Sigmoid colon (tissue), 7 donors: Measurements from ENCODE around the gene BTG3. TPM values are rescaled to one million over a fixed set of nuclear protein-coding genes. Genes with fewer than 3 reads are reported as not detected.

Experiments
- DNase-seq: peaks from one replicate; pipeline ENCODE4 v3.0.0-alpha.2; 2019
- H3K27ac ChIP-seq, 4 donors: fragments of 200-600 bp; sonication (generic); one replicate each; pipeline ENCODE4 v1.5.1; 2016 to 2019; ENCODE audit warnings: mild to moderate bottlenecking in 1 of 4
- H3K27me3 ChIP-seq, 3 donors: fragments of 200-600 bp; sonication (generic); one replicate each; pipeline ENCODE4 v1.5.1; 2019; ENCODE audit warnings: mild to moderate bottlenecking in 1 of 3
- H3K36me3 ChIP-seq, 4 donors: fragments of 200-600 bp; sonication (generic); one replicate each; pipeline ENCODE4 v1.5.1; 2016 to 2019
- H3K4me1 ChIP-seq, 4 donors: fragments of 200-600 bp; sonication (generic); one replicate each; pipeline ENCODE4 v1.5.1; 2017 to 2019
- H3K4me3 ChIP-seq, 4 donors: fragments of 200-600 bp; sonication (generic); one replicate each; pipeline ENCODE4 v1.5.1; 2017 to 2019; ENCODE audit warnings: mild to moderate bottlenecking in 2 of 4, moderate library complexity in 1 of 4
- H3K9me3 ChIP-seq, 4 donors: fragments of 200-600 bp in 3 of 4; sonication (generic) in 3 of 4; one replicate each; pipeline versions ENCODE4 v1.5.1 to v1.6.1; 2013 to 2019
- EP300 ChIP-seq, 4 donors: sonication (generic); formaldehyde crosslinking; IDR thresholded peaks; one replicate each; pipeline ENCODE4 v1.6.1; 2017; ENCODE audit warnings: antibody characterized with exemption in 4 of 4
- POLR2A ChIP-seq, 2 donors: fragments of 450-650 bp; IDR thresholded peaks; one replicate each; pipeline ENCODE4 v1.6.1; 2016; ENCODE audit warnings: antibody characterized with exemption in 2 of 2, mild to moderate bottlenecking in 2 of 2, moderate library complexity in 2 of 2
- POLR2AphosphoS5 ChIP-seq, 4 donors: sonication (generic); formaldehyde crosslinking; IDR thresholded peaks; one replicate each; pipeline ENCODE4 v1.6.1; 2017; ENCODE audit warnings: antibody characterized with exemption in 4 of 4
- WGBS, 2 donors: extraction: QIAGEN DNeasy Blood & Tissue Kit; methylation state at CpG; one replicate each; pipeline ENCODE4 v1.1.7; 2013; 5-methylcytosine and 5-hydroxymethylcytosine counted together
- intact Hi-C: fragments of 100-400 bp; cut with DNase I; formaldehyde crosslinking; loops from one replicate; pipeline ENCODE4 v1.15.1; 2023
- polyA plus RNA-seq, 3 donors: library from polyadenylated mRNA; stranded (reverse); fragments of 200-250 nt; gene quantifications; one replicate each; pipeline ENCODE4 v1.2.3, GENCODE V29; 2013
- small RNA-seq, 3 donors: library from RNA; depleted of rRNA; stranded (forward); fragments of <200 nt; gene quantifications; one replicate each; pipeline ENCODE3, GENCODE V24; 2016
- total RNA-seq, 4 donors: library from RNA; depleted of rRNA; stranded (reverse); fragments of >200 nt; gene quantifications; one replicate each; pipeline ENCODE4 v1.1.0, GENCODE V29; 2016
- TF ChIP-seq, protein P1 (sequence below), 4 experiments: fragments of 450-650 bp in 3 of 4; fragments of 200-600 bp in 1 of 4; IDR thresholded peaks; one replicate each; pipeline ENCODE4 v1.5.1; 2016 to 2019; ENCODE audit warnings: antibody characterized with exemption in 4 of 4, mild to moderate bottlenecking in 3 of 4, moderate library complexity in 2 of 4
- donor health status: healthy with polysubstance abuse.
- donor health status: Bipolar disorder and iron deficiency.
- donor health status: healthy.

The BTG3 gene
- total and polyA plus RNA-seq, 7 donors: 19.0 to 115 (median 36.1) TPM

DNA sequence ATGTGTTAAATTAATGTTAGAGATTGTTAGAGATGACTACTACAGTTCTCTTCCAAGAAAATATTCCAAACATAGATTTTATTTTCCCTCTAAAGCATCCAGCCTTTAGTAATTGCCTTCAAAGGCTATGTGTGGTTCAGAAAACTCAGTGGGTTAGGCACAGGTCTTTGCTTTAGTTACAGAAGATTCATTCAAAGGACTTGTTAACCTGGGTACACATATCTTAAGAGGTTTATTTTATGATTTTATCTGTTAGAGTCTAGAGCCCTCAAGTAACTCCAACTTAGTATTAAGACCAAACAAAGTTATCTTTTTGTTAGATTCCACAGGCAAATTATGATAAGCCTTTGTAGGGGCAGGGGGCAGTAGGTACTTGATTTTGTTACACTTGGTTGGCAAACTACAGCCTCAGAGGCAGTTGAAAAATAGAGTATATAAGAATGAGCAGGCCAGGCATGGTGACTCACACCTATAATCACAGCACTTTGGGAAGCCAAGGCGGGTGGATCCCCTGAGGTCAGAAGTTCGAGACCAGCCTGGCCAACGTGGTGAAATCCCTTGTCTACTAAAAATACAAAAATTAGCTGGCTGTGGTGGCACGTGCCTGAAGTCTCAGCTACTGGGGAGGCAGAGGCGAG lies 61.9 kb downstream of the BTG3 start:
- H3K4me1 ChIP-seq: peaks cover 0 to 8% (median 0%) of the 10 kb centered on the region in 4 donors
- H3K4me3 ChIP-seq: no peak overlapping the region
- WGBS, 2 donors: 73 to 81% methylated on average over 5 of the region's 5 CpGs
- no peaks in the 10 kb centered on the region for H3K36me3 ChIP-seq
- no peak for DNase-seq
- TF ChIP-seq POLR2AphosphoS5 (IDR thresholded peaks at IDR 0.05): no peak
- TF ChIP-seq, protein P1, sequence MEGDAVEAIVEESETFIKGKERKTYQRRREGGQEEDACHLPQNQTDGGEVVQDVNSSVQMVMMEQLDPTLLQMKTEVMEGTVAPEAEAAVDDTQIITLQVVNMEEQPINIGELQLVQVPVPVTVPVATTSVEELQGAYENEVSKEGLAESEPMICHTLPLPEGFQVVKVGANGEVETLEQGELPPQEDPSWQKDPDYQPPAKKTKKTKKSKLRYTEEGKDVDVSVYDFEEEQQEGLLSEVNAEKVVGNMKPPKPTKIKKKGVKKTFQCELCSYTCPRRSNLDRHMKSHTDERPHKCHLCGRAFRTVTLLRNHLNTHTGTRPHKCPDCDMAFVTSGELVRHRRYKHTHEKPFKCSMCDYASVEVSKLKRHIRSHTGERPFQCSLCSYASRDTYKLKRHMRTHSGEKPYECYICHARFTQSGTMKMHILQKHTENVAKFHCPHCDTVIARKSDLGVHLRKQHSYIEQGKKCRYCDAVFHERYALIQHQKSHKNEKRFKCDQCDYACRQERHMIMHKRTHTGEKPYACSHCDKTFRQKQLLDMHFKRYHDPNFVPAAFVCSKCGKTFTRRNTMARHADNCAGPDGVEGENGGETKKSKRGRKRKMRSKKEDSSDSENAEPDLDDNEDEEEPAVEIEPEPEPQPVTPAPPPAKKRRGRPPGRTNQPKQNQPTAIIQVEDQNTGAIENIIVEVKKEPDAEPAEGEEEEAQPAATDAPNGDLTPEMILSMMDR (IDR thresholded peaks at IDR 0.05): no peak
- TF ChIP-seq POLR2A (IDR thresholded peaks at IDR 0.05): no peak
- no peak for TF ChIP-seq EP300 (IDR thresholded peaks at IDR 0.05)
- no peaks in the 10 kb centered on the region for H3K9me3 ChIP-seq
- intact Hi-C loops: no loop called here
- no peak overlapping the region for H3K27ac ChIP-seq
- H3K27me3 ChIP-seq: no peaks in the 10 kb centered on the region

- no peak for TF ChIP-seq POLR2A (IDR thresholded peaks at IDR 0.05)
- TF ChIP-seq EP300 (IDR thresholded peaks at IDR 0.05): no peak
- no peak for TF ChIP-seq POLR2AphosphoS5 (IDR thresholded peaks at IDR 0.05)
- TF ChIP-seq, protein P1 (IDR thresholded peaks at IDR 0.05): no peak
- no peaks in the 10 kb centered on the region for H3K9me3 ChIP-seq
- no peak overlapping the region for H3K27ac ChIP-seq
- H3K4me3 ChIP-seq: no peak overlapping the region
- no peaks in the 10 kb centered on the region for H3K4me1 ChIP-seq
- no peaks in the 10 kb centered on the region for H3K27me3 ChIP-seq
- intact Hi-C loops: no loop called here
- H3K36me3 ChIP-seq: no peaks in the 10 kb centered on the region
- whole genome bisulfite sequencing, 2 donors: 71 to 80% methylated on average over 7 of the region's 7 CpGs
- no peak for DNase-seq
Observed at GRCh38 chr21:17548262-17548661, 64.4 kb downstream of the BTG3 start.

GRCh38 chr21:17545007-17545406 lies 67.7 kb downstream of the BTG3 start:
- TF ChIP-seq EP300 (IDR thresholded peaks at IDR 0.05): no peak
- TF ChIP-seq, protein P1 (IDR thresholded peaks at IDR 0.05): no peak
- TF ChIP-seq POLR2A (IDR thresholded peaks at IDR 0.05): no peak
- no peak for TF ChIP-seq POLR2AphosphoS5 (IDR thresholded peaks at IDR 0.05)
- Histone ChIP-seq H3K4me3 (no peak overlapping the region), H3K36me3 (no peaks in the 10 kb centered on the region), H3K27me3 (no peaks in the 10 kb centered on the region), H3K27ac (no peak overlapping the region), H3K4me1 (peaks cover 0 to 11% (median 9%) of the 10 kb centered on the region in 4 donors), H3K9me3 (no peaks in the 10 kb centered on the region)
- no peak for DNase-seq
- 87 to 88% methylated on average over 1 of the region's 1 CpG for WGBS, 2 donors
- intact Hi-C loops: no loop called here

Small RNA genes within 50 kb of the gene (small RNA-seq; reads per million reads assigned to genes)
- 0 reads per million in 3 donors for gene RF00019

Other genes starting within 250 kb of the BTG3 start
- 1 to 10 TPM; 1.5 to 2.5 (median 1.7) TPM for gene CXADR, start 99.9 kb downstream of the BTG3 start, total RNA-seq
- 10 to 100 TPM in 1 of 3 donors, 1 to 10 TPM in 2; 7.8 to 14.5 (median 9.0) TPM for gene CXADR, start 99.9 kb downstream of the BTG3 start, polyA plus RNA-seq
- 10 to 100 TPM in 2 of 4 donors, 1 to 10 TPM in 2; 6.4 to 12.8 (median 8.4) TPM for gene C21orf91, start 206.5 kb upstream of the BTG3 start, total RNA-seq
- gene C21orf91, start 206.5 kb upstream of the BTG3 start, polyA plus RNA-seq: 1 to 10 TPM; 2.4 to 3.8 (median 2.8) TPM